Gastrocnemius medialis (tissue), 4 donors: ENCODE results near the gene P2RY2. TPM values are rescaled to one million over a fixed set of nuclear protein-coding genes. Genes with fewer than 3 reads are reported as not detected.

ENCODE experiments used
- ATAC-seq, 2 donors: fragments of 150-250 bp; one replicate each; pipeline ENCODE4 v1.9.1; 2016
- DNase-seq, 2 donors: peaks; one replicate each; pipeline ENCODE4 v3.0.0-alpha.2; 2019
- H3K27ac ChIP-seq, 4 donors: fragments of 200-600 bp; sonication (generic); 1 replicate in 1 of 4; 2 replicates in 3 of 4; pipeline ENCODE4 v1.5.1; 2016 to 2018; ENCODE audit warnings: mild to moderate bottlenecking in 2 of 4, moderate library complexity in 1 of 4
- H3K27me3 ChIP-seq, 3 donors: fragments of 200-600 bp; sonication (generic) in 2 of 3; 1 replicate in 1 of 3; 2 replicates in 2 of 3; pipeline versions ENCODE4 v1.5.1 to v1.6.0; 2016 to 2019; ENCODE audit warnings: mild to moderate bottlenecking in 1 of 3, moderate library complexity in 1 of 3
- H3K36me3 ChIP-seq, 2 donors: fragments of 200-600 bp; sonication (generic) in 1 of 2; one replicate each; pipeline ENCODE4 v1.5.1; 2017 to 2018
- H3K4me1 ChIP-seq, 2 donors: fragments of 200-600 bp; sonication (generic) in 1 of 2; one replicate each; pipeline ENCODE4 v1.5.1; 2016 to 2017; ENCODE audit warnings: mild to moderate bottlenecking in 2 of 2
- H3K4me3 ChIP-seq, 4 donors: fragments of 200-600 bp; sonication (generic) in 3 of 4; 1 replicate in 1 of 4; 2 replicates in 3 of 4; pipeline ENCODE4 v1.5.1; 2016 to 2019; ENCODE audit warnings: mild to moderate bottlenecking in 2 of 4
- H3K9me3 ChIP-seq, 3 donors: fragments of 200-600 bp; sonication (generic) in 2 of 3; 1 replicate in 1 of 3; 2 replicates in 2 of 3; pipeline ENCODE4 v1.5.1; 2016 to 2019
- POLR2A ChIP-seq, 2 donors: fragments of 450-650 bp; IDR thresholded peaks; one replicate each; pipeline ENCODE4 v1.6.1; 2017; ENCODE audit warnings: antibody characterized with exemption in 2 of 2, mild to moderate bottlenecking in 2 of 2, moderate library complexity in 2 of 2
- in situ Hi-C, 4 donors: fragments of 200-750 bp; cut with MboI; loops; one replicate each; pipeline versions ENCODE4 v1.15.0 to v1.8.0; 2017; ENCODE audit warnings: low sequenced_read_pairs in 4 of 4
- intact Hi-C: fragments of 100-400 bp; cut with DNase I; formaldehyde crosslinking; loops from one replicate; pipeline ENCODE4 v1.15.1; 2023; ENCODE audit warnings: low total_unique reads
- total RNA-seq, 4 donors: library from RNA; depleted of rRNA; stranded (reverse); fragments of >200 nt; gene quantifications; one replicate each; pipeline versions ENCODE4 v1.1.0 to v1.2.3, GENCODE V29; 2016
- TF ChIP-seq, protein P1 (sequence below), 5 experiments: fragments of 450-650 bp in 3 of 5; fragments of 200-600 bp in 2 of 5; sonication (generic) in 2 of 5; IDR thresholded peaks in 4 of 5; conservative IDR thresholded peaks in 1 of 5; 1 replicate in 4 of 5; 2 replicates in 1 of 5; pipeline ENCODE4 v1.5.1; 2016 to 2019; ENCODE audit warnings: antibody characterized with exemption in 5 of 5, mild to moderate bottlenecking in 3 of 5, moderate library complexity in 3 of 5

P2RY2 gene
- total RNA-seq, 4 donors from 2014 or later = 21.8 to 52.6 (median 44.5) TPM

DNA sequence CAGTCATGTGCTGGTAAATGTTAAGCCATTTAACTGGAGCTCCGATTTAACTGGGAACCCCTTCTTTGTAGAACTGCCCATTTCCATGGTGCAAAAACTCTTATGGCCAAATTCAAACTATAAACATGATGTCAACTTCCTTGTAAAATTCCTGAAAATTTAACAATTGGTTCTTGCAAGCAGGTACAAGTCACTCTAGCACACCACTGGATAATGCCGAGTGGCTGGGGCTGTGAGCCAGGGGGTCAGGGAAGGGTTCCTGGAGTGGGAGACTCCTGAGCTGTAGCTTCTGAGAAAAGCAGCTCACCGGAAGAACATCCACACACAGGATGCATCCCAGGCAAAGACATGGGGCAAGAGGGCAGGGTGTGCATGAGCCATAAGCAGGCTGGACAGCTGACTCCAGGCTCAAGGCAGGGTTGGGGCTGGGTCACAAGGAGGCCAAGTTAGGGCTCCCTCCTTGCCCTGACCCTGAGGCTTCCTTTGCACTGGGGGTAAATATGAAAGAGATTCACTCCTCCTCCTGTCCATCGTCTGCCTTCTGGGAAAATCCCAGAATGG is 18.2 kb downstream of the P2RY2 start:
- peaks cover 0 to 7% of the 10 kb centered on the region in 2 donors for H3K36me3 ChIP-seq
- no peaks in the 10 kb centered on the region for H3K9me3 ChIP-seq
- peak overlapping the region; percentile 92 to 98 (median 96) for H3K27ac ChIP-seq
- no peak overlapping the region for H3K4me3 ChIP-seq
- intact Hi-C loops (loop anchor here (1.0 to 5.0 kb wide), 2 partner anchors 18 to 141 kb away; partner anchors contain the start of genes P2RY2 and RELT), in situ Hi-C loops (no loop called here)
- TF ChIP-seq, protein P1, sequence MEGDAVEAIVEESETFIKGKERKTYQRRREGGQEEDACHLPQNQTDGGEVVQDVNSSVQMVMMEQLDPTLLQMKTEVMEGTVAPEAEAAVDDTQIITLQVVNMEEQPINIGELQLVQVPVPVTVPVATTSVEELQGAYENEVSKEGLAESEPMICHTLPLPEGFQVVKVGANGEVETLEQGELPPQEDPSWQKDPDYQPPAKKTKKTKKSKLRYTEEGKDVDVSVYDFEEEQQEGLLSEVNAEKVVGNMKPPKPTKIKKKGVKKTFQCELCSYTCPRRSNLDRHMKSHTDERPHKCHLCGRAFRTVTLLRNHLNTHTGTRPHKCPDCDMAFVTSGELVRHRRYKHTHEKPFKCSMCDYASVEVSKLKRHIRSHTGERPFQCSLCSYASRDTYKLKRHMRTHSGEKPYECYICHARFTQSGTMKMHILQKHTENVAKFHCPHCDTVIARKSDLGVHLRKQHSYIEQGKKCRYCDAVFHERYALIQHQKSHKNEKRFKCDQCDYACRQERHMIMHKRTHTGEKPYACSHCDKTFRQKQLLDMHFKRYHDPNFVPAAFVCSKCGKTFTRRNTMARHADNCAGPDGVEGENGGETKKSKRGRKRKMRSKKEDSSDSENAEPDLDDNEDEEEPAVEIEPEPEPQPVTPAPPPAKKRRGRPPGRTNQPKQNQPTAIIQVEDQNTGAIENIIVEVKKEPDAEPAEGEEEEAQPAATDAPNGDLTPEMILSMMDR (IDR thresholded peaks at IDR 0.05 in 4 of 5, conservative IDR thresholded peaks at IDR 0.05 in 1 of 5) = no peak
- no peak for TF ChIP-seq POLR2A (IDR thresholded peaks at IDR 0.05)
- H3K27me3 ChIP-seq = no peaks in the 10 kb centered on the region
- peaks cover 66 to 75% of the 10 kb centered on the region in 2 donors for H3K4me1 ChIP-seq
- peak in 1 of 2 donors; percentile 4 for ATAC-seq
- DNase-seq = peak in 1 of 2 donors; percentile 77

DNA sequence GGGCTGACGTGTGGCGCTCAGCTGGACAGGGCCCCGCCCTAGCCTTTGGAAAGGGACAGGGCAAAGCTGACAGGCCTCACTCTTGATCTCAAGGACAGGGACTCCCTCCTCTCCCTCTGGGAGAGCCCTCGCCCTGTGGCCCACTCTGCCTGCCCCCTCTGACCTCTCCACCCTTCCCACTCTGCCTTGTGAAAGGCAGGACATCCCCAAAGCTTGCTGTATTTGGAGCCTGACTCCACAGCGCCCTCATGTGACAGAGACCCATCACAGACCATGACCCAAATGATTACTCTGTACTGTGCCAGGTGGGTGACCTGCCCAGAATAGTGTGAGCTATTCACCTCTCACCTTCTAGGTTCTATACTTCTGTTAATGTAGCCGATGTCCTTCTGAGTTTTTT is 18.8 kb downstream of the P2RY2 start:
- no peaks in the 10 kb centered on the region for H3K9me3 ChIP-seq
- H3K4me3 ChIP-seq = no peak overlapping the region
- peaks cover 0 to 7% of the 10 kb centered on the region in 2 donors for H3K36me3 ChIP-seq
- ATAC-seq (peak; percentile 39 to 42), DNase-seq (peak; percentile 64 to 91)
- intact Hi-C loops (loop anchor here (1.0 to 5.0 kb wide), 3 partner anchors 19 to 140 kb away; partner anchors contain the start of genes P2RY2 and RELT), in situ Hi-C loops (no loop called here)
- peak overlapping the region; percentile 92 to 98 (median 96) for H3K27ac ChIP-seq
- no peaks in the 10 kb centered on the region for H3K27me3 ChIP-seq
- TF ChIP-seq, protein P1 (IDR thresholded peaks at IDR 0.05 in 4 of 5, conservative IDR thresholded peaks at IDR 0.05 in 1 of 5) = peak; percentile 59 to 74 (median 63)
- TF ChIP-seq POLR2A (IDR thresholded peaks at IDR 0.05) = no peak
- peaks cover 62 to 81% of the 10 kb centered on the region in 2 donors for H3K4me1 ChIP-seq

GRCh38 chr11:73237471-73238290 is 19.6 kb downstream of the P2RY2 start:
- DNase-seq (peak; percentile 82 to 98), ATAC-seq (peak; percentile 55 to 68)
- TF ChIP-seq, protein P1 (IDR thresholded peaks at IDR 0.05 in 4 of 5, conservative IDR thresholded peaks at IDR 0.05 in 1 of 5) = no peak
- TF ChIP-seq POLR2A (IDR thresholded peaks at IDR 0.05) = peak; percentile 26 to 48
- Histone ChIP-seq H3K4me1 (peaks cover 68 to 87% of the 10 kb centered on the region in 2 donors), H3K36me3 (peaks cover 0 to 7% of the 10 kb centered on the region in 2 donors), H3K4me3 (no peak overlapping the region), H3K27me3 (no peaks in the 10 kb centered on the region), H3K9me3 (no peaks in the 10 kb centered on the region), H3K27ac (peak overlapping the region; percentile 92 to 98 (median 96))
- in situ Hi-C loops = no loop called here
- intact Hi-C loops = loop anchor here (1.0 to 5.0 kb wide), 2 partner anchors 52 to 140 kb away; partner anchors contain the start of gene RELT

GRCh38 chr11:73239111-73239521 is 21.0 kb downstream of the P2RY2 start:
- Histone ChIP-seq H3K4me1 (peaks cover 71 to 85% of the 10 kb centered on the region in 2 donors), H3K36me3 (no peaks in the 10 kb centered on the region), H3K27me3 (no peaks in the 10 kb centered on the region), H3K4me3 (no peak overlapping the region), H3K9me3 (no peaks in the 10 kb centered on the region), H3K27ac (peak overlapping the region; percentile 92 to 98 (median 96))
- in situ Hi-C loops (no loop called here), intact Hi-C loops (loop anchor here (5.0 kb wide), 1 partner anchor 138 kb away; the partner anchor contains the start of gene RELT)
- peak in 1 of 2 donors; percentile 32 for DNase-seq
- ATAC-seq = no peak
- TF ChIP-seq POLR2A (IDR thresholded peaks at IDR 0.05) = no peak
- TF ChIP-seq, protein P1 (IDR thresholded peaks at IDR 0.05 in 4 of 5, conservative IDR thresholded peaks at IDR 0.05 in 1 of 5) = no peak
